ENCODE results near the gene TBX6.

DNA sequence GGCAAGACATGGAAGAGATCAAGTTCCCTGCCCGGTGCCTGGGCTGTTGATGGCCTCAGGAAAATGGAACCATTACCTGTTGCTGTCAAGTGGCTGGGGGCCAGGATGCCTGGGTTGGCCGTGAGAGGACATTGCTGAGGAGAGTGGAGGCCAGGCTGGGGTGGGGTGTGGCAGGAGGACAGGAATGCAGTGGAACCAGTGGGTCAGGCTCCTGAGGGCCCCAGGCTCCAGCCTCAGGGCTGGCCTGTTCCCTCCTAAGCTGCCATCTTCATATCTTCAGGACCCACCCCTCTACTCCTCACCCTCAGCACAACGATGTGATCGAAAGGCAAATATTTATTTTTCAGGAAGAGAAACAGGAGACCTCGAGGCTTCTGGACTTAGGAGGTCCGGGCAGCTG lies 12.8 kb upstream of the TBX6 start:
- TF ChIP-seq, protein P1, sequence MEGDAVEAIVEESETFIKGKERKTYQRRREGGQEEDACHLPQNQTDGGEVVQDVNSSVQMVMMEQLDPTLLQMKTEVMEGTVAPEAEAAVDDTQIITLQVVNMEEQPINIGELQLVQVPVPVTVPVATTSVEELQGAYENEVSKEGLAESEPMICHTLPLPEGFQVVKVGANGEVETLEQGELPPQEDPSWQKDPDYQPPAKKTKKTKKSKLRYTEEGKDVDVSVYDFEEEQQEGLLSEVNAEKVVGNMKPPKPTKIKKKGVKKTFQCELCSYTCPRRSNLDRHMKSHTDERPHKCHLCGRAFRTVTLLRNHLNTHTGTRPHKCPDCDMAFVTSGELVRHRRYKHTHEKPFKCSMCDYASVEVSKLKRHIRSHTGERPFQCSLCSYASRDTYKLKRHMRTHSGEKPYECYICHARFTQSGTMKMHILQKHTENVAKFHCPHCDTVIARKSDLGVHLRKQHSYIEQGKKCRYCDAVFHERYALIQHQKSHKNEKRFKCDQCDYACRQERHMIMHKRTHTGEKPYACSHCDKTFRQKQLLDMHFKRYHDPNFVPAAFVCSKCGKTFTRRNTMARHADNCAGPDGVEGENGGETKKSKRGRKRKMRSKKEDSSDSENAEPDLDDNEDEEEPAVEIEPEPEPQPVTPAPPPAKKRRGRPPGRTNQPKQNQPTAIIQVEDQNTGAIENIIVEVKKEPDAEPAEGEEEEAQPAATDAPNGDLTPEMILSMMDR (IDR thresholded peaks at IDR 0.05 in 2 of 3, conservative IDR thresholded peaks at IDR 0.05 in 1 of 3; ENCODE audit: borderline replicate concordance in 1 of 3, insufficient read depth in 1 of 3, low read depth in 2 of 3, low read length in 2 of 3) = no peak
- TF ChIP-seq POLR2A (IDR thresholded peaks at IDR 0.05; ENCODE audit: borderline replicate concordance, extremely low read depth, insufficient read depth, insufficient read length) (no peak), RAD21 (IDR thresholded peaks at IDR 0.05; ENCODE audit: low read depth) (no peak), FOSL1 (IDR thresholded peaks at IDR 0.05; ENCODE audit: low read depth) (no peak), SP1 (IDR thresholded peaks at IDR 0.05; ENCODE audit: low read depth) (no peak; the same call in none of the 2 replicates)
- TF ChIP-seq, protein P2, sequence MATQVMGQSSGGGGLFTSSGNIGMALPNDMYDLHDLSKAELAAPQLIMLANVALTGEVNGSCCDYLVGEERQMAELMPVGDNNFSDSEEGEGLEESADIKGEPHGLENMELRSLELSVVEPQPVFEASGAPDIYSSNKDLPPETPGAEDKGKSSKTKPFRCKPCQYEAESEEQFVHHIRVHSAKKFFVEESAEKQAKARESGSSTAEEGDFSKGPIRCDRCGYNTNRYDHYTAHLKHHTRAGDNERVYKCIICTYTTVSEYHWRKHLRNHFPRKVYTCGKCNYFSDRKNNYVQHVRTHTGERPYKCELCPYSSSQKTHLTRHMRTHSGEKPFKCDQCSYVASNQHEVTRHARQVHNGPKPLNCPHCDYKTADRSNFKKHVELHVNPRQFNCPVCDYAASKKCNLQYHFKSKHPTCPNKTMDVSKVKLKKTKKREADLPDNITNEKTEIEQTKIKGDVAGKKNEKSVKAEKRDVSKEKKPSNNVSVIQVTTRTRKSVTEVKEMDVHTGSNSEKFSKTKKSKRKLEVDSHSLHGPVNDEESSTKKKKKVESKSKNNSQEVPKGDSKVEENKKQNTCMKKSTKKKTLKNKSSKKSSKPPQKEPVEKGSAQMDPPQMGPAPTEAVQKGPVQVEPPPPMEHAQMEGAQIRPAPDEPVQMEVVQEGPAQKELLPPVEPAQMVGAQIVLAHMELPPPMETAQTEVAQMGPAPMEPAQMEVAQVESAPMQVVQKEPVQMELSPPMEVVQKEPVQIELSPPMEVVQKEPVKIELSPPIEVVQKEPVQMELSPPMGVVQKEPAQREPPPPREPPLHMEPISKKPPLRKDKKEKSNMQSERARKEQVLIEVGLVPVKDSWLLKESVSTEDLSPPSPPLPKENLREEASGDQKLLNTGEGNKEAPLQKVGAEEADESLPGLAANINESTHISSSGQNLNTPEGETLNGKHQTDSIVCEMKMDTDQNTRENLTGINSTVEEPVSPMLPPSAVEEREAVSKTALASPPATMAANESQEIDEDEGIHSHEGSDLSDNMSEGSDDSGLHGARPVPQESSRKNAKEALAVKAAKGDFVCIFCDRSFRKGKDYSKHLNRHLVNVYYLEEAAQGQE (IDR thresholded peaks at IDR 0.05; ENCODE audit: low read depth) = no peak

Measured in HCT116 (cell line).